ENCODE measurements around the gene STEAP1B.

The STEAP1B gene

GRCh38 chr7:22427104-22427503 is 72.9 kb downstream of the STEAP1B start:
- DNase-seq, result no peak

DNA sequence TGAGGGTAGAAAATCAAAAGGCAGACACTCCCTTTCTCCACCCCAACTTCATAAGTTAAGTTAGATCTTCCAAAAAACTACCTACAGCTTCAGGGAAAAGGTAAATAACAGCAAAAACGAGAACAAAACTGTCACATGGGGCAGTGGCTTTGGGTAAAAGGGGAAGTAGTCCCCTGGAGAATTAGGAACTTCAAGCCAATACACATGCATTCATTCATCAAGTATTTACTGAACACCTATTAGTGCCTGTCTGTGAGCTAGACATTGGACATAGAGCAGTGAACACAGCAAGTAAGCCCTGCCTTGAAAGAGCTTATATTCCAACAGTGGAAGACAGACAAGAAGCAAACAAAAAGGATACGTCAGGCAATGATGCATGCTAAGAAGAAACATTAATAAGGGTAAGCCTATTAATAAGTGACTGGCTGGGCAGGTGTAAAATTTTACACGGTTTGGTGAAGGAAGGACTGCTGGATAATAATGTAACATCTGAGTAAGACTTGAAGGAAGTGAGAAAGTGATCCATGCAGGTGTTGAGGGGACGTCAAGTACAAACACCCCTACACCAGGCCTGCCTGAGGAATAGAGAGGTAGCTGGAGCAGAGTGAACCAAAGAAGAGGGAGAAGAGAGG is 73.4 kb downstream of the STEAP1B start:
- DNase-seq, result no peak

GRCh38 chr7:22425361-22425760 is 74.6 kb downstream of the STEAP1B start:
- no peak for DNase-seq

- DNase-seq, result no peak
Observed at GRCh38 chr7:22422831-22423615, 77.0 kb downstream of the STEAP1B start.

GRCh38 chr7:22420973-22421635 is 78.9 kb downstream of the STEAP1B start:
- peak; percentile 68 for DNase-seq

DNA sequence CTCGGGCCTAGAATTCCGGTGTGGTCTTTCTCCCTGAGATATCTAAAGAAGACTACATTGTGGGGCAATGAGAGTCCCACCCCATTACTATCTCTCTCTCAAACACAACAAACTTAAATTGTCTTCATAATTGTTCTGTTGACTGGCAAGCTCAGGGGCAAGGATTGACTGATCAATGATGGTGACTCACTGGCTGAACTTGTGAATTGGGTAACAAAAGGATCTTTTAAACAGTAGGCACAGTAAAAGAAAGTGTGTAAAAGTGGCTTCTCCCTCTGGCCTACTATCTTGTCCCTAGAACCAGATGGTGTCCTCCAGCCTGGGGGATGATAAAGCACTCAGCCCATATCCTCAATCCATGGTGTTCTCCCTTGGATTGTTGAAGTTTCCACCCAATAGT is 80.0 kb downstream of the STEAP1B start:
- no peak for DNase-seq

DNA sequence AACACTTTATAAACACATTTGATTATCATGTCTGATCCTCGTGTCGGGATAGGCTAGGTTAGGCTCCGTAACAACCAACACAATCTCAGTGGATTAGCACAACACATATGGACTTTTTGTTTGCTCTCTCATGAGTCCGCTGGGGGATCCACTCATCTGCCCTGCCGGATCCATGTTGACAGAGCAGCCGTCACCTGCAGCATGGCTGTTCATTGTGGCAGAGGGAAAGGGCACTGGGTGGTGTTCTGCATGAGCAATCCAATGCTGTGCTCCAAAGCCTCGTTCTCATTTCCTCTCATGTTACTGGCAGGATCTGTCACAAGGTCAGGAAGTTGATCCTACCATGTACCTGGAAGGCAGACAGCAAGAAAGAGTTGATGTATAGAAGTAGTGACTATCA is 80.5 kb downstream of the STEAP1B start:
- DNase-seq, result peak; percentile 74

GRCh38 chr7:22418251-22419046 is 81.5 kb downstream of the STEAP1B start:
- no peak for DNase-seq

DNA sequence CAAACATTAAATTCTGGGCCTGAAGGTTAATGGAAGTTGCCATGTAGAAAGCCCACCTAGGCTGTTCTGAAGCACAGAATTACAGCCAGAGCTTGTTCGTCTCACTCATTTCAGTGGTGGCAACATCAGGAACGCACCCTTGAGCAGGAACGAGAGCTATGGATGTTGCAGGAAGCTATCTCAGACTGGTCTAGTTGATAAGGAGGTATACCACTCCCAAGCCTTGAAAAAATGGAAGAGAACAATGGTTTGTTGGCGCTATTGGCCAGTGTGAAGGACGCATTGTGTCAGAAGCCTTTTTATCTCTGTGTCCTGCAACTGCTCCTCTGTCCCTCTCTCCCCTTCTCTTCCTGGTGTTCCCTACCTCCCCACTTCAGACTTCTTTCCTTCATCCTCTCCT is 82.1 kb downstream of the STEAP1B start:
- DNase-seq, result no peak

- DNase-seq, result no peak
Observed at GRCh38 chr7:22417349-22417748, 82.6 kb downstream of the STEAP1B start.

DNA sequence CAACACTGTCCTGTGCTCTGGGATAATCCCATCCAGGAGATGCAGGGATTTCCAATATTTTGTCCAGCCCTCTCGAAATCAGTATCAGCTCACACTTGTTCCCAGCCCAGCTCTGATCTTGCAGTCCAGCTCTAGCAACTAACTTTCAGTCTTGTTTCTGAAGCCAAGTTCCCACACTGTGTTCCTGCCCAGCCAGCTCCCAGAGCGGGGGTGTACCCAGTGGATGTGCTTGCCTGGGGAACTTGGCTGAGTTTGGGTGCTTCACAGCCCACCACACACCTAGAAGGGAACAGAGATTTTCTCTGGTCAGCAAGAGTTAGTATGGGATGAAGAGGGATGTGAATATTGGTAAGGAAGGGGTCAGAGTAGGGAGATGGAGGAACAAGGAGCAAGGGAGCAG is 85.6 kb downstream of the STEAP1B start:
- no peak for DNase-seq

GRCh38 chr7:22413211-22413610 is 86.8 kb downstream of the STEAP1B start:
- DNase-seq, result no peak

DNA sequence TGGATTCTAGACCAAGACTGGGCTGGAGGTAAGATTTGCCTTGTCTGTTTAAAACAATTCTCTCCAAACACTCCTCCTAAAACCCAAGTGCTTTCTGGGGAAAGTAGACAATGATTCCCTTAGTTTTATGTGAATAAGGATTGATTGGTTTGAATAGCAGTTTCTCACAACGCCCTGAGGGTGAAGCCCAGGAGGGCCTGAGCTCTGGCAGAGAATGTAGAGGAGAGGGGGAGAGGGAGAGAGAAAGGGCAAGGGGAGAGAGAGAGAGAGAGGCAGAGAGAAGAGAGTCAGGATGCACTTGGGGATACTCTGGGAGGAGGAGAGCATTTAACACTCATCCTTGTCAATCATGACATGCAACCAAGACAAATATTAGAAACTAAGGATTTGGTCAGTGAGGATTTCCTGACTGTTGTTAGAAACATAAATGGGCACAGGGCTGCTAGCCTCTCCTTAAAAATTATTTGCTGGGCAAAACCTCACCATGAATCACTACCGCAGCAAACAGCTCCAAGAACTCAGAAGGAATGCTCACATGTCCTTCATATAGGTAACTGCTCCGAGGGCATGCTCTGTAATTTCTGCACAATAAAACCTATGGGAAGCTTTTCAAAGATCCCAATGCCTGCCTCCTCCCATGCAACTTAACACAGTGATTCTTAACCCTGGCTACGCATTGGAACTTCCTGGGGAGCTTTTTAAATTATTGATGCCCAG is 87.9 kb downstream of the STEAP1B start:
- no peak for DNase-seq

DNA sequence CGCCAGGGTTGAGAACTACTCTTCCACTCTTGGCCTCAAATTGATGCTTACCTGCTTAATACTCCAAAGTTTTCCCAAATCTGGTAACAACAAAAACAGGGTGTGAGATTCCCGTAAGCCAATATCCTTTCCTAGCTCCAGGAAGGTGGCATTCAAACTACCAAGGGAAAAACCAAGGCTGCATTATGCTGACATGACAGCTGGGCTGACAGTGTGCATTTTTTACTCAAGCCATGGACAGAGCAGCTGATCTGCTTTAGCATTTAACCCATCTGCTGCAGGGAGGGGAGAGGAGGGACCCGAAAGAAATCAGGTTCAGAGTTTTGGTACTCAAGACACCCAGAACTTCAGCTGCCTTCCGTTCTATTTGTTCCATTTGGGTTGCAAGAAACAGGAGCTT is 93.3 kb downstream of the STEAP1B start:
- no peak for DNase-seq

- DNase-seq, result no peak
Observed at GRCh38 chr7:22404421-22405023, 95.5 kb downstream of the STEAP1B start.

GRCh38 chr7:22403344-22403743 is 96.6 kb downstream of the STEAP1B start:
- no peak for DNase-seq

GRCh38 chr7:22402250-22402649 is 97.7 kb downstream of the STEAP1B start:
- DNase-seq, result no peak

- no peak for DNase-seq
Observed at GRCh38 chr7:22400936-22401553, 98.9 kb downstream of the STEAP1B start.

DNA sequence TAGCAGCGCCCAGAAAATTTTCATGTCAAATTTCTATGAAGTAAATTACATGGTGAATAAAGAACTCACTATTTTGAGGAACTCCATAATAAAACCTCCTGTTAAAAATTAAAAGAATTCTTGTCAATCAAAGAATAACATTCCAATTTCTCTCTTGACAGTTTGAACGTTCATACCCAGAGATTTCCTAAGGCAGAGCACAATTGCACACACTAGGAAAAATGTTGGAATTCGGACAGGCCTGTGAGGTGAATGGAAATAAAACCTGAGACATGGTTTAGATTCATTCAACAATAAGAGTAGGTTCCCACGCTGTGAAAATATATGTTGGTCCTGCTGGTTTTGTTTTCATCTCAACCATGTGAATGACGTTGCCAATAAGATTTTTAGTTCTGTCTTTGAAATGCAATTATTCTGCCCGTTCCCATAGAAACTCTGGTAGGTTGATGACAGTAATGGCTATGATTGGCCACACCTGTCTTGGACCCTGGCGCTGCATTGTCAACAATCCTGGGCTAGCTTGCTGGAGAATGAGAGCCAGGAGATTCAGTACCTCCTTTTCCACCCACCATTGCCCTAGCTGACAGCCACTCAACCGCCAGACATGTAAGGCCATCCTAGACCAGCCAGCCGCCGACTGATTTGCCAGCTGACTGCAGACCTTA is 99.7 kb downstream of the STEAP1B start:
- no peak for DNase-seq

- no peak for DNase-seq
Observed at GRCh38 chr7:22399546-22399945, 100.4 kb downstream of the STEAP1B start.

- no peak for DNase-seq
Observed at GRCh38 chr7:22399091-22399490, 100.9 kb downstream of the STEAP1B start.
